Sigmoid colon (tissue), 7 donors: ENCODE data around the gene ADARB2. TPM values are rescaled to one million over a fixed set of nuclear protein-coding genes. Genes with fewer than 3 reads are reported as not detected.
"Not testable (repeated sequence)": the region's sequence is repeated elsewhere in the genome, so short reads cannot be mapped to it uniquely, and the experiment has no call there.

Experiments used
- DNase-seq: peaks from one replicate; pipeline ENCODE4 v3.0.0-alpha.2; 2019
- H3K27ac ChIP-seq, 4 donors: fragments of 200-600 bp; sonication (generic); one replicate each; pipeline ENCODE4 v1.5.1; 2016 to 2019; ENCODE audit warnings: mild to moderate bottlenecking in 1 of 4
- H3K27me3 ChIP-seq, 3 donors: fragments of 200-600 bp; sonication (generic); one replicate each; pipeline ENCODE4 v1.5.1; 2019; ENCODE audit warnings: mild to moderate bottlenecking in 1 of 3
- H3K36me3 ChIP-seq, 4 donors: fragments of 200-600 bp; sonication (generic); one replicate each; pipeline ENCODE4 v1.5.1; 2016 to 2019
- H3K4me1 ChIP-seq, 4 donors: fragments of 200-600 bp; sonication (generic); one replicate each; pipeline ENCODE4 v1.5.1; 2017 to 2019
- H3K4me3 ChIP-seq, 4 donors: fragments of 200-600 bp; sonication (generic); one replicate each; pipeline ENCODE4 v1.5.1; 2017 to 2019; ENCODE audit warnings: mild to moderate bottlenecking in 2 of 4, moderate library complexity in 1 of 4
- H3K9me3 ChIP-seq, 4 donors: fragments of 200-600 bp in 3 of 4; sonication (generic) in 3 of 4; one replicate each; pipeline versions ENCODE4 v1.5.1 to v1.6.1; 2013 to 2019
- EP300 ChIP-seq, 4 donors: sonication (generic); formaldehyde crosslinking; IDR thresholded peaks; one replicate each; pipeline ENCODE4 v1.6.1; 2017; ENCODE audit warnings: antibody characterized with exemption in 4 of 4
- POLR2A ChIP-seq, 2 donors: fragments of 450-650 bp; IDR thresholded peaks; one replicate each; pipeline ENCODE4 v1.6.1; 2016; ENCODE audit warnings: antibody characterized with exemption in 2 of 2, mild to moderate bottlenecking in 2 of 2, moderate library complexity in 2 of 2
- POLR2AphosphoS5 ChIP-seq, 4 donors: sonication (generic); formaldehyde crosslinking; IDR thresholded peaks; one replicate each; pipeline ENCODE4 v1.6.1; 2017; ENCODE audit warnings: antibody characterized with exemption in 4 of 4
- WGBS, 2 donors: extraction: QIAGEN DNeasy Blood & Tissue Kit; methylation state at CpG; one replicate each; pipeline ENCODE4 v1.1.7; 2013; 5-methylcytosine and 5-hydroxymethylcytosine counted together
- intact Hi-C: fragments of 100-400 bp; cut with DNase I; formaldehyde crosslinking; loops from one replicate; pipeline ENCODE4 v1.15.1; 2023
- polyA plus RNA-seq, 3 donors: library from polyadenylated mRNA; stranded (reverse); fragments of 200-250 nt; gene quantifications; one replicate each; pipeline ENCODE4 v1.2.3, GENCODE V29; 2013
- total RNA-seq, 4 donors: library from RNA; depleted of rRNA; stranded (reverse); fragments of >200 nt; gene quantifications; one replicate each; pipeline ENCODE4 v1.1.0, GENCODE V29; 2016
- TF ChIP-seq, protein P1 (sequence below), 4 experiments: fragments of 450-650 bp in 3 of 4; fragments of 200-600 bp in 1 of 4; IDR thresholded peaks; one replicate each; pipeline ENCODE4 v1.5.1; 2016 to 2019; ENCODE audit warnings: antibody characterized with exemption in 4 of 4, mild to moderate bottlenecking in 3 of 4, moderate library complexity in 2 of 4
- donor health status: healthy with polysubstance abuse.
- donor health status: Bipolar disorder and iron deficiency.
- donor health status: healthy.

ADARB2 gene
- total and polyA plus RNA-seq, 7 donors: 0.60 to 5.9 (median 3.5) TPM; not detected in 1

- no peak for TF ChIP-seq POLR2AphosphoS5 (IDR thresholded peaks at IDR 0.05)
- TF ChIP-seq, protein P1, sequence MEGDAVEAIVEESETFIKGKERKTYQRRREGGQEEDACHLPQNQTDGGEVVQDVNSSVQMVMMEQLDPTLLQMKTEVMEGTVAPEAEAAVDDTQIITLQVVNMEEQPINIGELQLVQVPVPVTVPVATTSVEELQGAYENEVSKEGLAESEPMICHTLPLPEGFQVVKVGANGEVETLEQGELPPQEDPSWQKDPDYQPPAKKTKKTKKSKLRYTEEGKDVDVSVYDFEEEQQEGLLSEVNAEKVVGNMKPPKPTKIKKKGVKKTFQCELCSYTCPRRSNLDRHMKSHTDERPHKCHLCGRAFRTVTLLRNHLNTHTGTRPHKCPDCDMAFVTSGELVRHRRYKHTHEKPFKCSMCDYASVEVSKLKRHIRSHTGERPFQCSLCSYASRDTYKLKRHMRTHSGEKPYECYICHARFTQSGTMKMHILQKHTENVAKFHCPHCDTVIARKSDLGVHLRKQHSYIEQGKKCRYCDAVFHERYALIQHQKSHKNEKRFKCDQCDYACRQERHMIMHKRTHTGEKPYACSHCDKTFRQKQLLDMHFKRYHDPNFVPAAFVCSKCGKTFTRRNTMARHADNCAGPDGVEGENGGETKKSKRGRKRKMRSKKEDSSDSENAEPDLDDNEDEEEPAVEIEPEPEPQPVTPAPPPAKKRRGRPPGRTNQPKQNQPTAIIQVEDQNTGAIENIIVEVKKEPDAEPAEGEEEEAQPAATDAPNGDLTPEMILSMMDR (IDR thresholded peaks at IDR 0.05): no peak
- TF ChIP-seq POLR2A (IDR thresholded peaks at IDR 0.05): no peak
- no peak for TF ChIP-seq EP300 (IDR thresholded peaks at IDR 0.05)
- Histone ChIP-seq H3K4me1 (no peaks in the 10 kb centered on the region), H3K27me3 (peaks cover 0 to 20% (median 0%) of the 10 kb centered on the region in 3 donors), H3K27ac (no peak overlapping the region), H3K36me3 (no peaks in the 10 kb centered on the region), H3K4me3 (no peak overlapping the region), H3K9me3 (no peaks in the 10 kb centered on the region)
- intact Hi-C loops: no loop called here
- DNase-seq: no peak
- WGBS, 2 donors: 90 to 91% methylated on average over 35 of the region's 35 CpGs
These were observed 336.0 kb downstream of the ADARB2 start for GRCh38 chr10:1401071-1401965.

DNA sequence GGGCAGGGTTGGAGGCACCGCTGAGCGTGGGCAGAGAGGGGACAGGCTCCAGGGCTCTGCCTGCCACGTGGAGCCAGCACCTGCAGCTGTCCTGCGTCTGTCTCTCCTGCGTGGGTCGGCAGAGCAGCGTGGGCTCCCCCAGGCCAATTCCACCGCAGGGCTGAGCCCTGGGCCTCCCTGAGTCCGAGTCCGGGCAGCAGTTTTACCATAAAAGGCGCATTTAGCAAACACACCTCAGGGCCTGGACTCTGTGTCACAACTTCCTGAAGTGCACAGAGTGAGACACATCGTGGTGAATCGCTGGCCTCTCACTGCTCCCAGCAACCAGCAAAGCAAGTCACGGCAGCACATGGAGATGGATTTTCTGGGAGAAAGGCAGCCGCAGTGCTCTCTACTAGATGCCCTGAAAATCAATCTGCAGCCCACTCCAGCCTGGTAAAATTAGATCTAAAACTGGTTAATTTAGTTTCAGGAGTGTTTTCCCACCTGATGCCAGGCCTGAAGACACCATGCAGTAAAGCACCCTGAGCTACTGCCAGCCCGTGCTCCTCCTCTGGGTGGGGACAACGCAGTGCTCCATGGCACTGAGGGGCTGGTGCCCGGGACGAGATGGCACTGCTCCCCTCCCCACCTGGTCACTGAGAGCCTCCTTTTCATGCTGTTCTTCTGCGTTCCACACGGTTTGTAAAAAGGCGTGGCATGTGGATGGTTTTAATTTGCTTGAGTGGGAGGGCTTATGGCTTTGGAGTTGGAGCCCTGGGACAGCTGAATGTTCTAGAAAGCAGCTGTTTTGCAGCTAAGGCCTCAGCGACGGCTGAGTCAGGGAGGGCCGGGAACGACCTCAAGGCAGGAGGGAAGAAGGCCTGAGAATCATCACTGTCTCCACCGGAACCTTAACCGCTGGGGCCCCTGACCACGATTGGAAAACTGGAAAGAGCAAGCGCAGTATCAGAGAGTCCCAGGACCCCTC is 336.9 kb downstream of the ADARB2 start:
- no peak overlapping the region for H3K4me3 ChIP-seq
- no peaks in the 10 kb centered on the region for H3K4me1 ChIP-seq
- no peak for DNase-seq
- no peaks in the 10 kb centered on the region for H3K9me3 ChIP-seq
- H3K36me3 ChIP-seq: no peaks in the 10 kb centered on the region
- intact Hi-C loops: no loop called here
- TF ChIP-seq POLR2A (IDR thresholded peaks at IDR 0.05) (no peak), POLR2AphosphoS5 (IDR thresholded peaks at IDR 0.05) (no peak), EP300 (IDR thresholded peaks at IDR 0.05) (no peak)
- TF ChIP-seq, protein P1 (IDR thresholded peaks at IDR 0.05): no peak
- H3K27me3 ChIP-seq: peaks cover 0 to 16% (median 0%) of the 10 kb centered on the region in 3 donors
- WGBS, 2 donors: 49 to 74% methylated on average over 30 of the region's 30 CpGs
- no peak overlapping the region for H3K27ac ChIP-seq

DNA sequence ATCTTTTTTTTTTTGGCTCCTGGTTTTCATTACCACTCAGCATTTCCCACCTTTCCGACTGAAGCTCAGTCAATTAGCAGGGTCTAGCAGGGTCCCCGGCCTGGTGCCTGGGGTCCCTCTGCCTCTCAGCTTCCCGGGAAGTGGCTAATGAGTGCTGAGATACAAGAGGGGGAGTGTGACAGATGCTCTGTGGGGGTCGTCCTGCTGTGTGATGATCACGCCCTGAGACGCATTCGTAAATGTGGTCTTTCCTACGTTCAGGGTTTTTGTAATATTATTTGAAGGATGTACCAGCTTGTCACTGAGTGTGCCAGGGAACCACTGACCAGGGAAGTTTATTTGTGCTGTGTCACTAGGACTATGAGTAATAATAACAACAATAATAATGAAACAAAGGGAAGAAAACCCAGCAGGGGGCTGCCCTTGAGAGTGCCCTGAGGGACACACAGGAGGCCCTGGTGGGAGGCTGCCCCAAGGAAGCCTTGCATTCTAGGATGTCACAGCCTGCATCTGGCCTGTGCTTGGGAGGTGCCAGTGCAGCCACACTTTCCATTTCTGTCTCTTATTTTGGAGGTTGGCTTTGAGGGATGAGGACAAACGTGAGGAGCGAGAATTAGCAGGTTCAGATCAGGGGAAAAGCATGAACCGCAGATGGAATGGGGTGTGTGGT is 337.8 kb downstream of the ADARB2 start:
- intact Hi-C loops: no loop called here
- no peak for DNase-seq
- Histone ChIP-seq H3K4me1 (no peaks in the 10 kb centered on the region), H3K27ac (no peak overlapping the region), H3K36me3 (no peaks in the 10 kb centered on the region), H3K9me3 (no peaks in the 10 kb centered on the region), H3K4me3 (no peak overlapping the region), H3K27me3 (peaks cover 0 to 11% (median 0%) of the 10 kb centered on the region in 3 donors)
- no peak for TF ChIP-seq EP300 (IDR thresholded peaks at IDR 0.05)
- TF ChIP-seq POLR2A (IDR thresholded peaks at IDR 0.05): no peak
- TF ChIP-seq, protein P1 (IDR thresholded peaks at IDR 0.05): no peak
- no peak for TF ChIP-seq POLR2AphosphoS5 (IDR thresholded peaks at IDR 0.05)
- WGBS, 2 donors: 84 to 85% methylated on average over 11 of the region's 11 CpGs

GRCh38 chr10:1398626-1399410 is 338.5 kb downstream of the ADARB2 start:
- intact Hi-C loops: no loop called here
- H3K27me3 ChIP-seq: peaks cover 0 to 10% (median 0%) of the 10 kb centered on the region in 3 donors
- no peaks in the 10 kb centered on the region for H3K4me1 ChIP-seq
- no peak overlapping the region for H3K4me3 ChIP-seq
- no peaks in the 10 kb centered on the region for H3K9me3 ChIP-seq
- no peak for DNase-seq
- H3K36me3 ChIP-seq: no peaks in the 10 kb centered on the region
- 92% methylated on average over 19 of the region's 19 CpGs for WGBS, 2 donors
- TF ChIP-seq POLR2AphosphoS5 (IDR thresholded peaks at IDR 0.05): no peak
- no peak overlapping the region for H3K27ac ChIP-seq

DNA sequence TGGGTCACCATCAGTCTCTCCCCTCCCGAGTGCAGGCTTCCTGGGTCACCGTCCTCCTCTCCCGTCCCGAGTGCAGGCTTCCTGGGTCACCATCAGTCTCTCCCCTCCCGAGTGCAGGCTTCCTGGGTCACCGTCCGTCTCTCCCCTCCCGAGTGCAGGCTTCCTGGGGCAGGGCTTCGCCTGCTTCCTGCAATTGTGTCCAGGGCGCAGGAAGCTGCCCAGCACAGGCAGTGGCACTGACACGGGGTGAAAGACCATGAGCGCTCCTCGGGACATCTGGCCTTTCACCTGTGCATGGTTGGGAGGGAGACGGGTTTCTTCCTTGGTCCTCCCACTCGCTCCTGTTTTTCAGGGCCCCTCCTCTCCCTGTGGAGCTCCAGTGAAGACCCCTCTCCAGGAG is 339.2 kb downstream of the ADARB2 start:
- DNase-seq, H3K36me3 ChIP-seq, H3K27me3 ChIP-seq, H3K27ac ChIP-seq, H3K4me3 ChIP-seq, H3K4me1 ChIP-seq, H3K9me3 ChIP-seq, intact Hi-C loops: not testable (repeated sequence)
- 59 to 85% methylated on average over 15 of the region's 15 CpGs for WGBS, 2 donors
